Panc1 (cell line): ENCODE data around the gene PPP3CB. TPM values are rescaled to one million over a fixed set of nuclear protein-coding genes. Genes with fewer than 3 reads are reported as not detected.

Source experiments
- ATAC-seq: fragments of 200-7000 bp; cut with Tn5 transposase; 2 replicates; pipeline ENCODE4 v1.9.1; 2020; ENCODE audit warnings: mild to moderate bottlenecking, moderate library complexity
- BruUV-seq: library from RNA; stranded (reverse); fragments of 400-500 nt; replicated peaks from 2 replicates; lab custom pipeline; 2021; lab: Mats Ljungman, UMichigan
- CTCF ChIA-PET: fragments of 300-600 bp; sonication (Branson Sonifier 250); formaldehyde crosslinking; loops from one replicate; lab custom pipeline; 2022; ENCODE audit warnings: antibody characterized with exemption; lab: Charles Lee
- POLR2A ChIA-PET: fragments of 300-600 bp; sonication (Branson Sonifier 250); formaldehyde crosslinking; loops from one replicate; lab custom pipeline; 2022; ENCODE audit warnings: antibody characterized with exemption; lab: Charles Lee
- DNase-seq: peaks from one replicate; pipeline ENCODE4 v3.0.0-alpha.2; 2010; ENCODE audit warnings: low read depth, low spot score
- H3K27ac ChIP-seq: 2 replicates; pipeline ENCODE4 v1.5.1; 2011; ENCODE audit warnings: mild to moderate bottlenecking, low read length, inconsistent platforms
- H3K27me3 ChIP-seq: fragments of 200-500 bp; sonication (Bioruptor generic); 2 replicates; pipeline ENCODE4 v1.6.0; 2014; ENCODE audit warnings: low read length, inconsistent platforms; ENCODE audit not compliant: control insufficient read depth, insufficient read depth
- H3K36me3 ChIP-seq: fragments of 200-500 bp; sonication (Bioruptor generic); 2 replicates; pipeline ENCODE4 v1.5.1; 2014; ENCODE audit warnings: inconsistent platforms, mild to moderate bottlenecking, low read length, moderate library complexity; ENCODE audit not compliant: control insufficient read depth, insufficient read depth
- H3K4me1 ChIP-seq: 2 replicates; pipeline ENCODE4 v1.5.1; 2011; ENCODE audit warnings: inconsistent platforms, mild to moderate bottlenecking, low read length, moderate library complexity; ENCODE audit not compliant: control insufficient read depth, insufficient read depth
- H3K4me3 ChIP-seq, 2 experiments: 2 replicates each; pipeline ENCODE4 v1.5.1; 2011 to 2012; ENCODE audit warnings: low read depth in 2 of 2, low read length in 2 of 2, mild to moderate bottlenecking in 2 of 2, inconsistent platforms in 1 of 2, moderate library complexity in 1 of 2
- H3K9me3 ChIP-seq: fragments of 200-500 bp; sonication (Bioruptor generic); 2 replicates; pipeline ENCODE4 v1.5.1; 2014; ENCODE audit warnings: low read depth, mild to moderate bottlenecking, inconsistent platforms, low read length, moderate library complexity; ENCODE audit not compliant: control insufficient read depth, insufficient read depth
- CTCF ChIP-seq: fragments of 450-650 bp; IDR thresholded peaks from 2 replicates; pipeline ENCODE4 v1.5.1; 2017; ENCODE audit warnings: mild to moderate bottlenecking
- POLR2AphosphoS5 ChIP-seq: IDR thresholded peaks from 2 replicates; pipeline ENCODE4 v1.6.1; 2012; ENCODE audit warnings: mild to moderate bottlenecking, low read depth, low read length, moderate library complexity
- SIN3A ChIP-seq: IDR thresholded peaks from 2 replicates; pipeline ENCODE4 v1.6.1; 2012; ENCODE audit warnings: low read depth, mild to moderate bottlenecking, low read length, moderate library complexity, borderline replicate concordance; ENCODE audit not compliant: insufficient read depth
- TCF7L2 ChIP-seq: IDR thresholded peaks from 2 replicates; pipeline ENCODE4 v1.6.1; 2011; ENCODE audit warnings: mild to moderate bottlenecking, low read depth, low read length, inconsistent platforms
- in situ Hi-C: cut with HindIII; loops from 2 replicates; pipeline ENCODE4 v1.10.0; 2016; ENCODE audit warnings: low sequenced_read_pairs, low pct_unique_long_range_greater_than_20kb
- intact Hi-C: fragments of 100-400 bp; cut with micrococcal nuclease; formaldehyde crosslinking; loops from one replicate; pipeline ENCODE4 v1.10.0; 2022; ENCODE audit not compliant: unreplicated experiment
- total RNA-seq: library from RNA; stranded (reverse); gene quantifications from one replicate; pipeline ENCODE4 v1.2.1, GENCODE V29; 2021; ENCODE audit not compliant: unreplicated experiment
- TF ChIP-seq, protein P1 (sequence below), 2 experiments: IDR thresholded peaks; 2 replicates each; pipeline ENCODE4 v1.6.1; 2011 to 2012; ENCODE audit warnings: low read depth in 2 of 2, control low read depth in 1 of 2, low read length in 1 of 2, mild to moderate bottlenecking in 1 of 2, moderate library complexity in 1 of 2; ENCODE audit not compliant: insufficient read depth in 1 of 2

PPP3CB gene
- total RNA-seq, 1 experiment from 2014 or later = 34.8 TPM

GRCh38 chr10:73456187-73456890, 39.5 kb downstream of the PPP3CB start:
- POLR2A ChIA-PET = interaction anchor here (0.6 to 0.7 kb wide), 2 partner anchors 98 to 201 kb away, joined by 4 to 7 read pairs; partner anchors contain the start of gene CFAP70
- no peak for ATAC-seq

DNA sequence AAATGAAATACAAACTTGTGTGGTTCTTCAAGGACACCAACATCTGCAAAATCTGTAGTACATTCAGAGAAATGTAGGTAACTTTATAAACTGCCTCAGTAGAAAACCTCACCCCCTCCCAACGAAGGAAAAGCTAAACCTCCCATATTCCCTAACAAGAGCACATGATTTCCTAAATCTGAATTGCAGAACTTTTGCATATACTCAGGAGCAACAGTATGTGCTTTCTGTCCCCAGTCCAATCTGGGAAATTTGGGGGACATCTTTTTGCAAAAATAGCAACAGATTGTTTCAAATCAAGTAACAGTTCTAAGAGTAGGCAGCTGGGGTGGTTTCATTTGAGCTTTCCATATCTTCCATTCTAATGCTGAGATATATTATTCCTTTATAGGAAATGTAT, 46.7 kb downstream of the PPP3CB start:
- H3K36me3 ChIP-seq = peaks cover 5% of the 10 kb centered on the region; the same call in 1 of the 2 replicates
- intact Hi-C loops = no loop called here
- no peak for ATAC-seq

More at GRCh38 chr10:73456187-73456890, 39.5 kb downstream of the PPP3CB start:
- intact Hi-C loops = no loop called here
- DNase-seq = no peak
- in situ Hi-C loops = no loop called here
- H3K27me3 ChIP-seq = no peaks in the 10 kb centered on the region
- CTCF ChIA-PET = no interaction called here
- no peaks in the 10 kb centered on the region for H3K9me3 ChIP-seq
- H3K4me1 ChIP-seq = no peaks in the 10 kb centered on the region
- no TSS peak for BruUV-seq
- H3K27ac ChIP-seq = no peak overlapping the region
- no peak for TF ChIP-seq TCF7L2
- no peak for TF ChIP-seq SIN3A
- no peak for TF ChIP-seq CTCF
- TF ChIP-seq POLR2AphosphoS5 = no peak
- TF ChIP-seq, protein P1, sequence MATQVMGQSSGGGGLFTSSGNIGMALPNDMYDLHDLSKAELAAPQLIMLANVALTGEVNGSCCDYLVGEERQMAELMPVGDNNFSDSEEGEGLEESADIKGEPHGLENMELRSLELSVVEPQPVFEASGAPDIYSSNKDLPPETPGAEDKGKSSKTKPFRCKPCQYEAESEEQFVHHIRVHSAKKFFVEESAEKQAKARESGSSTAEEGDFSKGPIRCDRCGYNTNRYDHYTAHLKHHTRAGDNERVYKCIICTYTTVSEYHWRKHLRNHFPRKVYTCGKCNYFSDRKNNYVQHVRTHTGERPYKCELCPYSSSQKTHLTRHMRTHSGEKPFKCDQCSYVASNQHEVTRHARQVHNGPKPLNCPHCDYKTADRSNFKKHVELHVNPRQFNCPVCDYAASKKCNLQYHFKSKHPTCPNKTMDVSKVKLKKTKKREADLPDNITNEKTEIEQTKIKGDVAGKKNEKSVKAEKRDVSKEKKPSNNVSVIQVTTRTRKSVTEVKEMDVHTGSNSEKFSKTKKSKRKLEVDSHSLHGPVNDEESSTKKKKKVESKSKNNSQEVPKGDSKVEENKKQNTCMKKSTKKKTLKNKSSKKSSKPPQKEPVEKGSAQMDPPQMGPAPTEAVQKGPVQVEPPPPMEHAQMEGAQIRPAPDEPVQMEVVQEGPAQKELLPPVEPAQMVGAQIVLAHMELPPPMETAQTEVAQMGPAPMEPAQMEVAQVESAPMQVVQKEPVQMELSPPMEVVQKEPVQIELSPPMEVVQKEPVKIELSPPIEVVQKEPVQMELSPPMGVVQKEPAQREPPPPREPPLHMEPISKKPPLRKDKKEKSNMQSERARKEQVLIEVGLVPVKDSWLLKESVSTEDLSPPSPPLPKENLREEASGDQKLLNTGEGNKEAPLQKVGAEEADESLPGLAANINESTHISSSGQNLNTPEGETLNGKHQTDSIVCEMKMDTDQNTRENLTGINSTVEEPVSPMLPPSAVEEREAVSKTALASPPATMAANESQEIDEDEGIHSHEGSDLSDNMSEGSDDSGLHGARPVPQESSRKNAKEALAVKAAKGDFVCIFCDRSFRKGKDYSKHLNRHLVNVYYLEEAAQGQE (IDR thresholded peaks at IDR 0.05; ENCODE audit: insufficient read depth in 1 of 2, low read depth in 2 of 2, low read length in 1 of 2) = no peak
- 0 out of 2 replicates have a peak, but pooled peaks cover 3% of the 10 kb centered on the region for H3K36me3 ChIP-seq
- H3K4me3 ChIP-seq = no peak overlapping the region

GRCh38 chr10:73448384-73448783, 47.4 kb downstream of the PPP3CB start:
- BruUV-seq = no TSS peak
- intact Hi-C loops (no loop called here), in situ Hi-C loops (no loop called here)
- peaks cover 2% of the 10 kb centered on the region; the same call in 1 of the 2 replicates for H3K36me3 ChIP-seq
- TF ChIP-seq TCF7L2 = no peak
- POLR2A ChIA-PET = no interaction called here
- H3K27ac ChIP-seq = no peak overlapping the region
- H3K9me3 ChIP-seq = no peaks in the 10 kb centered on the region
- CTCF ChIA-PET = no interaction called here
- no peaks in the 10 kb centered on the region for H3K27me3 ChIP-seq
- H3K4me1 ChIP-seq = no peaks in the 10 kb centered on the region
- ATAC-seq (no peak), DNase-seq (no peak)
- no peak overlapping the region for H3K4me3 ChIP-seq

More for the DNA sequence above, 46.7 kb downstream of the PPP3CB start:
- Histone ChIP-seq H3K4me1 (no peaks in the 10 kb centered on the region), H3K27ac (no peak overlapping the region), H3K4me3 (no peak overlapping the region), H3K9me3 (no peaks in the 10 kb centered on the region), H3K27me3 (no peaks in the 10 kb centered on the region)
- TF ChIP-seq TCF7L2 = no peak
- BruUV-seq = TSS peak; percentile 25
- ChIA-PET CTCF (no interaction called here), POLR2A (no interaction called here)
- no peak for DNase-seq
- in situ Hi-C loops = no loop called here
